Spinal cord (tissue), 10 donors: ENCODE data around the gene UBE2I. TPM values are rescaled to one million over a fixed set of nuclear protein-coding genes. Genes with fewer than 3 reads are reported as not detected.

Source experiments
- DNase-seq, 6 donors: peaks; one replicate each; pipeline versions ENCODE4 v3.0.0 to v3.0.0-alpha.2; 2013 to 2015; ENCODE audit warnings: low spot score in 6 of 6, low read depth in 4 of 6
- H3K27ac ChIP-seq: one replicate; pipeline ENCODE4 v1.5.1; 2013; ENCODE audit warnings: low read depth, low read length, control low read depth
- H3K27me3 ChIP-seq: one replicate; pipeline ENCODE4 v1.6.1; 2013; ENCODE audit warnings: low read length; ENCODE audit not compliant: control insufficient read depth, insufficient read depth
- H3K36me3 ChIP-seq: one replicate; pipeline ENCODE4 v1.6.1; 2013; ENCODE audit warnings: low read length; ENCODE audit not compliant: control insufficient read depth, insufficient read depth
- H3K4me1 ChIP-seq: one replicate; pipeline ENCODE4 v1.6.1; 2013; ENCODE audit warnings: low read length; ENCODE audit not compliant: control insufficient read depth, insufficient read depth
- H3K4me3 ChIP-seq: one replicate; pipeline ENCODE4 v1.5.1; 2013; ENCODE audit warnings: low read depth, low read length, control low read depth
- H3K9me3 ChIP-seq: one replicate; pipeline ENCODE4 v1.6.1; 2013; ENCODE audit warnings: low read length; ENCODE audit not compliant: control insufficient read depth, insufficient read depth
- WGBS: methylation state at CpG from one replicate; pipeline ENCODE4 v1.1.5; 2013; ENCODE audit warnings: missing lambda C conversion rate; ENCODE audit not compliant: insufficient coverage; 5-methylcytosine and 5-hydroxymethylcytosine counted together
- polyA plus RNA-seq, 2 donors: library from polyadenylated mRNA; unstranded; fragments of 120-200 nt; gene quantifications; one replicate each; pipeline ENCODE4 v1.2.1, GENCODE V29; 2013; ENCODE audit not compliant: insufficient read length in 2 of 2
- total RNA-seq, 2 donors: library from RNA; depleted of rRNA in 1 of 2; stranded (reverse); fragments of 120-200 nt in 1 of 2; fragments of >200 nt in 1 of 2; gene quantifications; one replicate each; pipeline versions ENCODE4 v1.2.3 to v1.2.4, GENCODE V29; 2013 to 2014
- donor health status: healthy.

Gene UBE2I
- total and polyA plus RNA-seq, 4 donors = 28.7 to 139 (median 82.3) TPM

DNA sequence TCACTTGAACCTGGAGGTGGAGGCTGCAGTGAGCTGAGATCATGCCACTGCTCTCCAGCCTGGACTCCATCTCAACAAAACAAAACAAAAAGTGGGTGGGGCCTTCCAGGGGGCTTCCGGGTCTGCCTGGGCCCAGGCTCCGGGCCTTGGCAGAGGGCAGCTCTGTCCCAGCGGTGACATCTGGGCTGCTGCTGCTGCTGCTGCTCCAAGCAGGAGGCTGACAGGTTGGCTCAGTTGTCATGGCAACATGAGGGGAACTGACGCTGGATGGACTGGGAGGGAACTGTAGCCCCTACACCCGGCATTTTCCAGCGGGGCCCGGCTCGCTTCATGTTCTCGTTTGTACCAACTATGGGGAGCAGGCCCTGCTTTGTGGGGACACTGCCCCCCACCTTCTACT lies 28.1 kb downstream of the UBE2I start:
- no peak overlapping the region for H3K4me3 ChIP-seq
- H3K36me3 ChIP-seq = peaks cover 64% of the 10 kb centered on the region
- H3K27me3 ChIP-seq = peaks cover 24% of the 10 kb centered on the region
- H3K4me1 ChIP-seq = peaks cover 56% of the 10 kb centered on the region
- 27% methylated on average over 8 of the region's 9 CpGs for WGBS
- DNase-seq = peak in 2 of 6 donors; percentile 47 to 89
- no peaks in the 10 kb centered on the region for H3K9me3 ChIP-seq
- no peak overlapping the region for H3K27ac ChIP-seq

DNA sequence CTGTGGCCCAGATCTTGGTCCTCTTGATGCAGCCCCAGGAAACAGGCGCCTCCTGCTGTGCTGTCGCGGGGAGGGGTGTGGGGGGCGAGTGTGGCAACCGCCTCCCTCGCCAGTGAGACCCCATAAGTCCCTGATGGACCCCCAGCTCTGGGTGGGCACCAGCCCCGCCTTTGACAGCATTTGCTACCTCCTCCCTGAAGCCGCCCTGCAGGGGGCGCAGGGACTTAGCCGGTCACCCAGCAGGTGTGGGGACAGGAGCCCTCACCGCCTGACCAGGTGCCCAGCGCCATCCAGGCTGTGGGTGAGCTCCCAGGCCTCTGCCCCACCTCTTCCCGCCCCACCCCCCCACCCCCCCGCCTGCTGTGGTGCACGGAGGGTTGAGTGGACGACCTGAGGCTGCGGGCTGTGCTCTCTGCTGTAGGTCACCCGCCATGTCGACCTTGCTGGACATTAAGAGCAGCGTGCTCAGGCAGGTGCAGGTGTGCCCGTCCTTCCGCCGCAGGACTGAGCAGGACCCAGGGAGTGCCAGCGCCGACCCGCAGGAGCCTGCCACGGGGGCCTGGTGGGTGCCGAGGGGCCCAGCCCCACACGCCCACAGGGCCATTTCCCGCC lies 28.8 kb downstream of the UBE2I start:
- peaks cover 72% of the 10 kb centered on the region for H3K36me3 ChIP-seq
- DNase-seq = no peak
- WGBS = 62% methylated on average over 26 of the region's 30 CpGs
- H3K4me3 ChIP-seq = no peak overlapping the region
- no peak overlapping the region for H3K27ac ChIP-seq
- H3K4me1 ChIP-seq = peaks cover 56% of the 10 kb centered on the region
- no peaks in the 10 kb centered on the region for H3K9me3 ChIP-seq
- H3K27me3 ChIP-seq = peaks cover 17% of the 10 kb centered on the region

DNA sequence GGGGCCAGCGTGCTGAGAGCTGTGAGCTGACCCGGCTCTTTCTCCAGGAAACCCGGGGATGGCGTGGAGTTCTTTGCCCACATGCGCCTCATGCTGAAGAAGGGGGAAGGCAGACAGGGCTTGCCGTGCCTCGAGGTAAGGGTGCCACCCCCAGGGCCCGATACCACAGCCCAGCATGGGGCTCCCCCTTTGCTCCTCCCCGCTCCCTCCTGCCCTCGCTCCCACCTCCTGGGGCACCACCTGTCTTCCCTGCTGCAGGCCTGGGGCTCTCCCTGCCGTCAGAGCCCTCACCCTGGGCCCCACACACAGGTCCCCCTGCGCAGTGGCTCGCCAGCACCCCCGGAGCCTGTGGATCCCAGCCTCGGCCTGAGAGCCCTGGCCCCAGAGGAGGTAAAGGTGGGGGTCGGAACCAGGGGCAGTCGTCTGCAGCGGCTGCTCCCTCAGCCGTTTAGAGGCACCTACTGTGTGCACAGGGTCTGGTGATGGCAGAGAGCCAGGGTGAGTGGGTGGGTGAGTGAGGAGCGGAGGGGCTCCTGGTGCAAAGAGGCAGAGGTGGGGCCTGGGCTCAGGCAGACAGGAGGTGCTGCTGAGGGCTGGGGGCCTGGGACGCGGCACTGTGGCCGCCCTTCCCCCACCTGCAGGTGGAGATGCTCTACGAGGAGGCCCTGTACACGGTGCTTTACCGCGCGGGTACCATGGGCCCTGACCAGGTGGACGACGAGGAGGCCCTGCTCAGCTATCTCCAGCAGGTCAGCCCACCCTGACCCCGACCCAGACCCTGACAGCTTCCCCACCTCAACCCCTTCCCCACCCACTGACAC lies 29.6 kb downstream of the UBE2I start:
- Histone ChIP-seq H3K9me3 (no peaks in the 10 kb centered on the region), H3K4me3 (no peak overlapping the region), H3K4me1 (peaks cover 58% of the 10 kb centered on the region), H3K36me3 (peaks cover 80% of the 10 kb centered on the region), H3K27ac (no peak overlapping the region), H3K27me3 (peaks cover 12% of the 10 kb centered on the region)
- 75% methylated on average over 31 of the region's 31 CpGs for WGBS
- DNase-seq = no peak

GRCh38 chr16:1340730-1341494 lies 31.5 kb downstream of the UBE2I start:
- peaks cover 2% of the 10 kb centered on the region for H3K27me3 ChIP-seq

GRCh38 chr16:1341495-1342420 lies 32.3 kb downstream of the UBE2I start:
- Histone ChIP-seq H3K4me3 (no peak overlapping the region), H3K27me3 (no peaks in the 10 kb centered on the region), H3K27ac (no peak overlapping the region), H3K9me3 (no peaks in the 10 kb centered on the region), H3K4me1 (peaks cover 32% of the 10 kb centered on the region), H3K36me3 (peaks cover 94% of the 10 kb centered on the region)
- DNase-seq = no peak
- WGBS = 91% methylated on average over 39 of the region's 39 CpGs

More at GRCh38 chr16:1340730-1341494, 31.5 kb downstream of the UBE2I start:
- Histone ChIP-seq H3K4me3 (no peak overlapping the region), H3K27ac (no peak overlapping the region), H3K4me1 (peaks cover 40% of the 10 kb centered on the region), H3K36me3 (peaks cover 91% of the 10 kb centered on the region), H3K9me3 (no peaks in the 10 kb centered on the region)
- 86% methylated on average over 36 of the region's 36 CpGs for WGBS
- no peak for DNase-seq

- no peak overlapping the region for H3K27ac ChIP-seq
- WGBS = 11% methylated on average over 44 of the region's 49 CpGs
These were observed 33.3 kb downstream of the UBE2I start for GRCh38 chr16:1342526-1343427.

DNA sequence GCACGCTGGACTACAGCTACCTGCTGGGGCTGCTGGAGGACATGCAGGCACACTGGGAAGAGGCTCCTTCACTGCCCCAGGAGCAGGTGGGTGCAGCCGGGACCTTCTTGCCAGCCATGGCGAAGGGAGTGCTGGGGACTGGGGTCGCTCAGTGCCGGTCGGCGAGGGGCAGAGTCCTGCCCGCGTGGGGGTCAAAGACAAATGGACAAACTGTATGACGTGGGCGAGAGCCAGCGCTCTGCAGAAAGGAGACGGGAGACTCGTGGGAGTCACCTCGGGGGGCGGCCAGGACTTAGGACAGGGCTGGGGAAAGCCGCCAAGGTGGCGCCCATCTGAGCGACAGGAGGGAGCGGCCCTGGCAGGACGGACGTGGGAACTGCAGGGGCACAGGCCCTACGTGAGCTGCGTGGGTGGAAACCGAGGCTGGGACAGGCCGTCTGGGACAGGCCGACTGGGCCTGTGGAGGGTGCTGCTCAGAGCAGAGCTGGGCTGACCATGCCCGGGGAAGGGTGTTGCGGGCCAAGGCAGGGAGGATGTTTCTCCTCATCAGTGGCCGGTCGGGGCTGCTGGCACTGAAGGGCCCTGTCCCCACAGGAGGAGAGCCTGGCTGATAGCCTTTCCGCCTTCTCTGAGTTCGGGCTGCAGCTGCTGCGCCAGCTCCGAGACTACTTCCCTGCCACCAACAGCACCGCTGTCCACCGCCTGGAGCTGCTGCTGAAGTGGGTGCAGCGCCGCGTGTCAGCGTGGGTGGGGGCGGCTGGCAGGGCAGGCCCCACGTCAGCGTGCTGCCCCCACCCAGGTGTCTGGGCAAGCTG lies 34.2 kb downstream of the UBE2I start:
- WGBS = 67% methylated on average over 44 of the region's 44 CpGs
- Histone ChIP-seq H3K36me3 (peaks cover 98% of the 10 kb centered on the region), H3K4me1 (peaks cover 21% of the 10 kb centered on the region), H3K27me3 (no peaks in the 10 kb centered on the region), H3K27ac (no peak overlapping the region), H3K4me3 (no peak overlapping the region), H3K9me3 (no peaks in the 10 kb centered on the region)
- DNase-seq = no peak

More at GRCh38 chr16:1342526-1343427, 33.3 kb downstream of the UBE2I start:
- Histone ChIP-seq H3K36me3 (peaks cover 97% of the 10 kb centered on the region), H3K9me3 (no peaks in the 10 kb centered on the region), H3K27me3 (no peaks in the 10 kb centered on the region), H3K4me3 (no peak overlapping the region), H3K4me1 (peaks cover 24% of the 10 kb centered on the region)
- peak in 4 of 6 donors; percentile 28 to 98 (median 78) for DNase-seq

DNA sequence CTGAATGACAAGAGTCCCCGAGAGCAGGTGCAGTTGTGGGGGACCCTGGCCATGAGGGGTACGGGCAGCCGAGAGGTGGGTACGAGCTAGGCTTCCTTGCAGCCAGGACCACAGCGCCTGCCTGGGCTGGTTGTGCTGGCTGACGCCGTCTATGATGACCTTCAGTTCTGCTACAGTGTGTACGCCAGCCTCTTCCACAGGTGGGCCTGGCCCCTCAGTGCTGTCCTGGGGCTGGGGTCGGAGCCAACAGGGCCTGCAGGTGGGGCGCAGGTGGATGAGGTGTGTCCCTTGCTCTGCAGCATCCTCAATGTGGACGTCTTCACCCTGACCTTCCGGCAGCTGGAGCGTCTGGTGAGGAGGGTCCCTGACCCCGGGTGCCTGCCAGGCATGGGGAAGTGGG lies 35.1 kb downstream of the UBE2I start:
- DNase-seq = no peak
- H3K36me3 ChIP-seq = peaks cover 98% of the 10 kb centered on the region
- H3K27ac ChIP-seq = no peak overlapping the region
- no peaks in the 10 kb centered on the region for H3K27me3 ChIP-seq
- H3K9me3 ChIP-seq = no peaks in the 10 kb centered on the region
- H3K4me1 ChIP-seq = peaks cover 21% of the 10 kb centered on the region
- no peak overlapping the region for H3K4me3 ChIP-seq
- WGBS = 91% methylated on average over 14 of the region's 14 CpGs
